T-helper 17 cell (primary cell): ENCODE data around the gene PSD4. TPM values are rescaled to one million over a fixed set of nuclear protein-coding genes. Genes with fewer than 3 reads are reported as not detected.

Experiments
- ATAC-seq: fragments of 150-1000 bp; cut with Tn5 transposase; 2 replicates; pipeline ENCODE4 v1.10.0; 2021; ENCODE audit warnings: mild to moderate bottlenecking, moderate library complexity
- DNase-seq, 3 donors: peaks; one replicate each; pipeline versions ENCODE4 v3.0.0 to v3.0.0-alpha.2; 2020 to 2021
- H3K9me3 ChIP-seq: one replicate; pipeline ENCODE4 v1.7.0; 2013; ENCODE audit warnings: low read length, mild to moderate bottlenecking; ENCODE audit not compliant: control insufficient read depth, poor library complexity, severe bottlenecking
- H3K27ac Mint-ChIP-seq: one replicate; pipeline ENCODE4 v1.8.0; 2022; ENCODE audit warnings: mild to moderate bottlenecking, moderate library complexity, mixed read lengths
- H3K27me3 Mint-ChIP-seq: one replicate; pipeline ENCODE4 v1.8.0; 2022; ENCODE audit warnings: mixed read lengths
- H3K36me3 Mint-ChIP-seq: one replicate; pipeline ENCODE4 v1.8.0; 2022; ENCODE audit warnings: low read depth, mixed read lengths
- H3K4me1 Mint-ChIP-seq: one replicate; pipeline ENCODE4 v1.8.0; 2022; ENCODE audit warnings: mild to moderate bottlenecking, mixed read lengths
- H3K4me3 Mint-ChIP-seq: one replicate; pipeline ENCODE4 v1.8.0; 2022; ENCODE audit warnings: mild to moderate bottlenecking, moderate library complexity, mixed read lengths
- total RNA-seq, 4 donors: library from RNA in 2 of 4; stranded (reverse) in 2 of 4; gene quantifications; one replicate each; pipeline ENCODE4 v1.2.3 and lab custom pipeline; 2022 to 2026

PSD4 gene
- 100 to 1,000 TPM; 141 to 160 TPM for total RNA-seq
- total RNA-seq (lab: John Stamatoyannopoulos, UW) = 335 to 348 reads per million in 2 donors

- Mint-ChIP-seq H3K27ac (peak within 1 kb of the TSS; percentile 87), H3K36me3 (peaks cover 2% of the 10 kb centered on the region), H3K4me3 (peak within 1 kb of the TSS; percentile 80), H3K27me3 (no peaks in the 10 kb centered on the region), H3K4me1 (peaks cover 63% of the 10 kb centered on the region)
- DNase-seq (peak; percentile 64 to 75 (median 64)), ATAC-seq (peak; percentile 86)
- no peaks in the 10 kb centered on the region for H3K9me3 ChIP-seq
These were observed at the start of gene PSD4 for GRCh38 chr2:113173542-113174375. Gene PSD4 (plus strand): TSS chr2:113173971. CDS start chr2:113182457, 8,486 bp downstream.

DNA sequence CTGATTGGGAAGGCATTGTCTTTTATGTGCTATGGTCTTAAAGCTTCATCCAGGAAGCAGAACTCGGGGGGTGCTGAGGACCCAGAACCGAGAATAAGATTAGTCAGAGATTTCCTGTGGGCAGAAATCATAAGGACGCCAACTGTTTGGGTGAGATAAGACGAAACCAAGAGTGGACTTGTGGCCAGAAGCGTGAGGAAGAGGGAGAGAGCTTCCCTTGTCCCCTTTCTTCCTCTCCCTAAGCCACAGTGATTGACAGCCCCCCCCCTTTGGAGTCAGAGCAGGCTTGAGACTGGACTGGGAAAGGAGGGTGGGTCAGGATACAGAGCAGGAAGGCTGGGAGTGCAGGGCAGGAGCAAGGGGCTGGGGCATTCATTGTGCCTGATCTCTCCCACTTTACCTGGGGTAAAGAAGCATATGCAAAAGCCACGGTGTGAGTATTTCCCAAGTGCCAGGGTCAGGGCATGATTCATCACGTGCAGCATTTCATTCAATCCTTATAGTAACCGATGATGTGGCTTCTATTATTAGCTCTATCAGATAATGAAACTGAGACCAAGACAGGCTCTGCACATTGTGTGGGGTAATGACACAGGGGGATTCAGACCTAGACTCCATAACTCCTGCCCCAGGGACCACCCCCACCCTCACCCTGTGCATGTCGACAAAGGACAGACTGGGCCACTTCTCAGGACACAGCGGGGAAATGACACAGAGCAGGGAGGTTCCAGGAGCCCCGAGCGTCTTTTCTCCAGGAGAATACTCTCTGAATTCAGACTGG lies 49.4 kb upstream of the PSD4 start:
- Mint-ChIP-seq H3K4me3 (no peak overlapping the region), H3K4me1 (peaks cover 12% of the 10 kb centered on the region), H3K27me3 (peaks cover 20% of the 10 kb centered on the region), H3K36me3 (no peaks in the 10 kb centered on the region), H3K27ac (no peak overlapping the region)
- DNase-seq = no peak
- H3K9me3 ChIP-seq = no peaks in the 10 kb centered on the region
- ATAC-seq = no peak

DNA sequence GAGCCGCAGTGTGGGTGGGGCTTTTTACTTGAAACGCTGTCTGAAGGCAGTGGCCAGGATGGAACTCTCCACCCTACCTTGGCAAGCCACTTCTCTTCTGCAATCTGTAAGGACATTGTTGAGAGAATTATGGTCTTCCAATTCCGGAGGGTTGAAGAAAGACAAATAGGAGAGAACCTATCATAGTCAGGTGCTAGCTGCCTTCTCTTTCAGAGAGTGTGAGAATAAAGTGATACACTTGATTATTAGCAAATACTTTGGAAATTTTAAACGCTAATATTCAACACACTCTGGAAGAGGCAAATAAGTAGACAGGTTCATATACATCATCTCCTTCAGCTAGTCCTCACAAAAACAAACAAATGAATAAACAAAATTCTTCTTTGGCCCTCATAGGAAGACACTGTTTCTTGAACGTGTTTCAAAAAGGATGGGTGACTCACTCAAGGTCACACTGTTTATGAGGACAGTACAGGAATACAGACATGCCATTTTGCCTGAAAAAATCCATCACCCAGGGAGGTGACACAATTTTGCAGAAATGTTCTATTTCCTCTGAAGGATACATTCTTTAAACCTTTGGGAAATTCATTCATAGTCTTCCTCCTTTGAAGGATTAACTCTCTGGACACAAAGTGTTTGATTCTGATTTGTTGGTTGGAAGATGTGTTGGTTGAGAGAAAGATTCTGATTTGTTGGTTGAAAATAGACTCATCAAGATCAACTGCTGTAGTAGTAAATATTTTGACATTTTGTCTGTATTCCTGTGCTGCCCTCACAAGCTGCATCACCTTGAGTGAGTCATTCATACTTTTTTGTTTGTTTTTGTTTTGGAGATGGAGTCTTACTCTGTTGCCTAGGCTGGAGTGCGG lies 48.6 kb upstream of the PSD4 start:
- H3K27ac Mint-ChIP-seq = no peak overlapping the region
- DNase-seq (no peak), ATAC-seq (no peak)
- H3K4me3 Mint-ChIP-seq = no peak overlapping the region
- peaks cover 20% of the 10 kb centered on the region for H3K27me3 Mint-ChIP-seq
- H3K36me3 Mint-ChIP-seq = no peaks in the 10 kb centered on the region
- no peaks in the 10 kb centered on the region for H3K9me3 ChIP-seq
- H3K4me1 Mint-ChIP-seq = peaks cover 12% of the 10 kb centered on the region

DNA sequence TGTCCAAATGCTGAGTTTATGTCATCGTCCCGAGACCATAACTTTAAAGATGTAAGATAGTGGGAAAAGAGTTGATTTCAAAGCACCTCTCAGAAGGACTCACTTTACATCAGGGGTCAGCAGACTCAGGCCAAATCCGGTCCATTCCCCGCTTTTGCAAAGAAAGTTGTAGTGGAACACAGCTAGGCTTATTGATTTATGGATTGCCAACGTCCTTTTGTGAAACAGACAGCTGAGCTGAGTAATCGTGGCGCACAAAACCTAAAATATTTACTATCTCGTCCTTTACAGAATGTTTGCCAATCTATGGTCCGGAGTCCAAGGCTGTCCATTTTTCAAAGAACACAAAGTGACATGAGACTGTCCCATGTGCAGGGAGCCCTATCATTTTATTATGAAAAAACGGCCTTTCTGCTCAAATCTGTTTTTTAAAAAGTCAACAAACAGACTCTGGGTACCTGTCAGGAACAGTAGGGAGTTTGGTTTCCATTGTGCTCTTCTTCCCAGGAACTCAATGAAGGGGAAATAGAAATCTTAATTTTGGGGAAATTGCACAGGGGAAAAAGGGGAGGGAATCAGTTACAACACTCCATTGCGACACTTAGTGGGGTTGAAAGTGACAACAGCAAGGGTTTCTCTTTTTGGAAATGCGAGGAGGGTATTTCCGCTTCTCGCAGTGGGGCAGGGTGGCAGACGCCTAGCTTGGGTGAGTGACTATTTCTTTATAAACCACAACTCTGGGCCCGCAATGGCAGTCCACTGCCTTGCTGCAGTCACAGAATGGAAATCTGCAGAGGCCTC lies 46.7 kb upstream of the PSD4 start, which contains the start of gene IL1RN:
IL1RN (plus strand) TSS at position 754 of the 801 bp plus-strand sequence; CDS start at position 781, 27 bp downstream.
- Mint-ChIP-seq H3K36me3 (no peaks in the 10 kb centered on the region), H3K4me1 (peaks cover 10% of the 10 kb centered on the region), H3K27ac (no peak within 1 kb of the TSS), H3K27me3 (peaks cover 15% of the 10 kb centered on the region), H3K4me3 (no peak within 1 kb of the TSS)
- ATAC-seq (no peak), DNase-seq (no peak)
- no peaks in the 10 kb centered on the region for H3K9me3 ChIP-seq

DNA sequence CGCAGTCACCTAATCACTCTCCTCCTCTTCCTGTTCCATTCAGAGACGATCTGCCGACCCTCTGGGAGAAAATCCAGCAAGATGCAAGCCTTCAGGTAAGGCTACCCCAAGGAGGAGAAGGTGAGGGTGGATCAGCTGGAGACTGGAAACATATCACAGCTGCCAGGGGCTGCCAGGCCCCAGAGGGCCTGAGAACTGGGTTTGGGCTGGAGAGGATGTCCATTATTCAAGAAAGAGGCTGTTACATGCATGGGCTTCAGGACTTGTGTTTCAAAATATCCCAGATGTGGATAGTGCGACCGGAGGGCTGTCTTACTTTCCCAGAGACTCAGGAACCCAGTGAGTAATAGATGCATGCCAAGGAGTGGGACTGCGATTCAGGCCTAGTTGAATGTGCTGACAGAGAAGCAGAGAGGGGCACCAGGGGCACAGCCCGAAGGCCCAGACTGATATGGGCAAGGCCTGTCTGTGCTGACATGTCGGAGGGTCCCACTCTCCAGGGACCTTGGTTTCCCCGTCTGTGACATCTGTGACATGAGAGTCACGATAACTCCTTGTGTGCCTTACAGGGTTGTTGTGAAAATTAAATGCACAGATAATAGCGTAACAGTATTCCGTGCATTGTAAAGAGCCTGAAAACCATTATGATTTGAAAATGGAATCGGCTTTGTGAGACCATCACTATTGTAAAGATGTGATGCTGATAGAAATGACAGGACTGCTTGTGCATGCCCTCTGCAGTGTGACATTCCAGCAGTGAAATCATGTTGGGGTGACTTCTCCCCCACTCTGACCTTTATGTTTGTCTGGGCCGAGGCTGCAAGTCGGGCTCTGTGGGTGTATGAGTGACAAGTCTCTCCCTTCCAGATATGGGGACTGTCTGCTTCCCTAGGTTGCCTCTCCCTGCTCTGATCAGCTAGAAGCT lies 45.9 kb upstream of the PSD4 start:
- ATAC-seq = no peak
- Mint-ChIP-seq H3K36me3 (no peaks in the 10 kb centered on the region), H3K4me3 (no peak overlapping the region), H3K4me1 (peaks cover 10% of the 10 kb centered on the region), H3K27ac (no peak overlapping the region), H3K27me3 (peaks cover 12% of the 10 kb centered on the region)
- no peak for DNase-seq
- no peaks in the 10 kb centered on the region for H3K9me3 ChIP-seq

- Mint-ChIP-seq H3K27me3 (peaks cover 5% of the 10 kb centered on the region), H3K4me3 (no peak overlapping the region), H3K27ac (no peak overlapping the region), H3K36me3 (peaks cover 2% of the 10 kb centered on the region), H3K4me1 (peaks cover 4% of the 10 kb centered on the region)
- ATAC-seq = no peak
- no peak for DNase-seq
- H3K9me3 ChIP-seq = no peaks in the 10 kb centered on the region
These were observed 44.2 kb upstream of the PSD4 start for GRCh38 chr2:113129519-113130078.

DNA sequence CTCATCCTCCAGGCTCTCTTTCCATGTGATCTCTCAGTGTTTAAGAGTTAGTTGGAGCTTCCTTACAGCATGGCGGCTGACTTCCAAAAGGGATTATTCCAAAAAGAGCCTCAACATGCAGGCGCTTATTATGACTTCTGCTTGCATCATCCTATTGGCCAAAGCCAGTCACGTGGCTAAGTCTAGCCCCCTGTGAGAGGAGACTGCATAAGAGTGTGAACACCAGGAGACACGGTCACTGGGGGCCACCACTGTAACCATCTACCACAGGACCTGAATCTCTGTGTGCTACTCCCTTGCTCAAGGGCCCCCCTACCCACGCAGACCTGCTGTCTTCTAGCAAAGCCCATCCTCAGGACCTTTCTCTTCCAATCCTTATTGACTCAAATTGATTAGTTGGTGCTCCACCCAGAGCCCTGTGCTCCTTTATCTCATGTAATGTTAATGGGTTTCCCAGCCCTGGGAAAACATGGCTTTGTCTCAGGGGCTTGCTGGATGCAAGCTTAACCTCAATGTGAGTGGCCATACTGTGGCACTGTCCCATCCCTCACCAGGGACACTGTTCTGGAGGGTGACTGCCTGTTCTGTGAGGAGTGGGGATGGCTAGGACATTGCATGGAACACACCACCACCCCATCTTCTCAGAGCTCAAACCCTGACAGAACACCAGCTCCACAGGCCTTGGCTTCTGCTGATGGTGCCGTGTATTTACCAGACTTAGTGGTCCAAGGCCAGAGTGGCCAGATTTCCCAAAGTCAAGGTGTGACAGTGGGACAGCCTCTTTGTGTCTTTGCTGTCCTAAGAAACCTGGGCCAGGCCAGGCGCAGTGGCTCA lies 42.2 kb upstream of the PSD4 start:
- H3K27me3 Mint-ChIP-seq = peaks cover 5% of the 10 kb centered on the region
- peaks cover 2% of the 10 kb centered on the region for H3K36me3 Mint-ChIP-seq
- peaks cover 5% of the 10 kb centered on the region for H3K4me1 Mint-ChIP-seq
- ATAC-seq (no peak), DNase-seq (no peak)
- H3K27ac Mint-ChIP-seq = no peak overlapping the region
- H3K4me3 Mint-ChIP-seq = no peak overlapping the region
- H3K9me3 ChIP-seq = no peaks in the 10 kb centered on the region

DNA sequence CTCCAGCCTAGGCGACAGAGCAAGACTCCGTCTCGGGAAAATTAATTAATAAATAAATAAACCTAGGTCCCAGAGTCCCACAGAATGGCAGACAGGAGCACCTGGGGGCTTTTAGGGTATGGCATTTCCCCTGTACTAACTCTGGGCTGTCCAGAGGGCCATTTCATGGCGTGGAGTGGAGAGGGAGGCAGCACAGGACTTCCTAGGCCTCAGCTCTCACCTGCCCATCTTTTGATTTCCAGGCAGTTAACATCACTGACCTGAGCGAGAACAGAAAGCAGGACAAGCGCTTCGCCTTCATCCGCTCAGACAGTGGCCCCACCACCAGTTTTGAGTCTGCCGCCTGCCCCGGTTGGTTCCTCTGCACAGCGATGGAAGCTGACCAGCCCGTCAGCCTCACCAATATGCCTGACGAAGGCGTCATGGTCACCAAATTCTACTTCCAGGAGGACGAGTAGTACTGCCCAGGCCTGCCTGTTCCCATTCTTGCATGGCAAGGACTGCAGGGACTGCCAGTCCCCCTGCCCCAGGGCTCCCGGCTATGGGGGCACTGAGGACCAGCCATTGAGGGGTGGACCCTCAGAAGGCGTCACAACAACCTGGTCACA lies 41.3 kb upstream of the PSD4 start:
- no peak for ATAC-seq
- H3K27me3 Mint-ChIP-seq = peaks cover 5% of the 10 kb centered on the region
- no peak overlapping the region for H3K27ac Mint-ChIP-seq
- H3K4me3 Mint-ChIP-seq = no peak overlapping the region
- no peak for DNase-seq
- peaks cover 2% of the 10 kb centered on the region for H3K36me3 Mint-ChIP-seq
- H3K4me1 Mint-ChIP-seq = peaks cover 9% of the 10 kb centered on the region
- no peaks in the 10 kb centered on the region for H3K9me3 ChIP-seq

- H3K9me3 ChIP-seq = no peaks in the 10 kb centered on the region
- Mint-ChIP-seq H3K27me3 (peaks cover 5% of the 10 kb centered on the region), H3K4me1 (peaks cover 16% of the 10 kb centered on the region), H3K36me3 (peaks cover 2% of the 10 kb centered on the region), H3K27ac (no peak overlapping the region), H3K4me3 (no peak overlapping the region)
- ATAC-seq (no peak), DNase-seq (no peak)
These were observed 39.8 kb upstream of the PSD4 start for GRCh38 chr2:113133704-113134598.

DNA sequence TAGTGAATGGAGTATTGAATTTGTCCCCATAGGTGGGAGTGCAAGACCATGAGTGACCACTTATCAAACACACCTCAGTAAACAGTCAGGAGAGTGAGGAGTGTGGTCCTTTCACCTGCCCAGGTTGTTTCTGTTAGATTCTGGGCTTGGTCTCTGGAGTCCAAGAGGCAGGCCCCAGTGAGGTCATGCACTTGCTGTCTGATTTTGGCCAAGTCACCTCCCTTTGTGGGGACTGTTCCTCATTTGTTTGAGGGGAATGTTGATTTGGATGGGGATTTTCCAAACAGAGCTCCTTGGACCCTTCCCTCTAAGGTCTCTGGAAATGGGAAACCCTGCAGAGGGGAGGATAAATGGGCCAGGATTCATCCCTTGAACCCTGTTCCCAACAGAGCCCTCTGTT lies 39.1 kb upstream of the PSD4 start:
- Mint-ChIP-seq H3K4me3 (no peak overlapping the region), H3K36me3 (peaks cover 2% of the 10 kb centered on the region), H3K27me3 (peaks cover 5% of the 10 kb centered on the region), H3K27ac (no peak overlapping the region), H3K4me1 (peaks cover 17% of the 10 kb centered on the region)
- no peaks in the 10 kb centered on the region for H3K9me3 ChIP-seq
- DNase-seq (no peak), ATAC-seq (no peak)
